Neutrophil (primary cell): ENCODE data around the gene NR1I3.
A peak's percentile ranks its signal among the peaks of the same experiment; 100 is the strongest.

Source experiments
- H3K27ac ChIP-seq: fragments of 200-600 bp; sonication (generic); 2 replicates; pipeline ENCODE4 v1.5.1; 2016; ENCODE audit warnings: mild to moderate bottlenecking, moderate library complexity
- H3K27me3 ChIP-seq: fragments of 200-600 bp; sonication (generic); 2 replicates; pipeline ENCODE4 v1.6.0; 2016; ENCODE audit warnings: mild to moderate bottlenecking
- H3K36me3 ChIP-seq: fragments of 200-600 bp; sonication (generic); 2 replicates; pipeline ENCODE4 v1.5.1; 2017
- H3K4me1 ChIP-seq, 2 experiments: fragments of 200-600 bp in 1 of 2; sonication (generic) in 1 of 2; 1 replicate in 1 of 2; 2 replicates in 1 of 2; pipeline versions ENCODE4 v1.5.1 to v1.6.1; 2013 to 2016; ENCODE audit warnings: low read depth in 1 of 2, low read length in 1 of 2, mild to moderate bottlenecking in 1 of 2, moderate library complexity in 1 of 2; ENCODE audit not compliant: control insufficient read depth in 1 of 2, insufficient read depth in 1 of 2
- H3K4me3 ChIP-seq, 2 experiments: fragments of 200-600 bp in 1 of 2; sonication (generic) in 1 of 2; 1 replicate in 1 of 2; 2 replicates in 1 of 2; pipeline ENCODE4 v1.5.1; 2013 to 2016; ENCODE audit warnings: low read depth in 1 of 2, low read length in 1 of 2, mild to moderate bottlenecking in 1 of 2, moderate library complexity in 1 of 2
- H3K9me3 ChIP-seq: fragments of 200-600 bp; sonication (generic); 2 replicates; pipeline ENCODE4 v1.5.1; 2016
- TF ChIP-seq, protein P1 (sequence below): fragments of 200-600 bp; sonication (generic); IDR thresholded peaks from 2 replicates; pipeline ENCODE4 v1.5.1; 2016; ENCODE audit warnings: antibody characterized with exemption

The NR1I3 gene

DNA sequence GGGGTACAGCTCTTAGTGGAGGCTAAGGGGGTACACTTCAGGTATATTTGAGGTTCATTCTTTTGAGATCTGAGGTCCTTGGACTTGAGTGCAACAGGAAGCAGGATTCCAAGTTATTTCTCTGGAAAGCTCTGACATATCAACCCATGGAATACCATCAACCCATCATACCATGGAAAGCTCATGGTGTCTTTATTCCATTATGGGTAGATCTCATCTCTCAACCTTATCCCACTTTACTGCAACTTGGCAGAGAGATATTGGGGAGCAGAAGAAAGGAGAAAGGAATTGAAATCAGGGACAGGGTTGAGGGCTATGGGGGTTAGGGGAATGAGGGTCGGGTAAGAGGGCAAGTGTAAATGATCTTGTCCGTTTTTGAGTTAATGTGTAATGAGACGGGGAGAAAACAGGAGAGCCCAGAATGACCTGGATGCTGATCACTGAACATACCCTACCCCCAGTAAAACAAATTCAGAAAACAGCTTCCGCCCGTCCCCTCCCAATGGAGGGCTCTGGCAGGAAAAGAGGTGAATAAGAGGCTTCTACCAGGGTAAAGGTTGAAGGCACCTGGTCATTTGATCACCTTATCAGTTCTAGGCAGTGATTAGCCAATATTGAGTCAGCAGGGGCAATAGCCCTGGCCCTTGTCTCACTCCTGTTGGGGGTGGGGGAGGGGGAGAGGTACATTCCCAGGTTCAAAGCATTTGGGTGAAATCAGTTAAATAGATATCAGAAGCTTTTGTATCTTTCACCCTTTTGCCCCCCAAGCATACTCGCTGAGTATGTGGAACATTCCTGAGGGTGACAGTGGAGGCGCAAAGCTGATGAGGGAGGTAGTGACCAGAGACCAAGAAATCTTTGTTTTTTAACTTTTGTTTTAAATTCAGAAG is 14.0 kb downstream of the NR1I3 start:
- peak overlapping the region; percentile 20 for H3K27ac ChIP-seq
- H3K4me1 ChIP-seq: peaks cover 46 to 48% of the 10 kb centered on the region in 2 experiments
- H3K9me3 ChIP-seq: no peaks in the 10 kb centered on the region
- H3K36me3 ChIP-seq: peaks cover 32% of the 10 kb centered on the region
- H3K4me3 ChIP-seq: no peak overlapping the region
- TF ChIP-seq, protein P1, sequence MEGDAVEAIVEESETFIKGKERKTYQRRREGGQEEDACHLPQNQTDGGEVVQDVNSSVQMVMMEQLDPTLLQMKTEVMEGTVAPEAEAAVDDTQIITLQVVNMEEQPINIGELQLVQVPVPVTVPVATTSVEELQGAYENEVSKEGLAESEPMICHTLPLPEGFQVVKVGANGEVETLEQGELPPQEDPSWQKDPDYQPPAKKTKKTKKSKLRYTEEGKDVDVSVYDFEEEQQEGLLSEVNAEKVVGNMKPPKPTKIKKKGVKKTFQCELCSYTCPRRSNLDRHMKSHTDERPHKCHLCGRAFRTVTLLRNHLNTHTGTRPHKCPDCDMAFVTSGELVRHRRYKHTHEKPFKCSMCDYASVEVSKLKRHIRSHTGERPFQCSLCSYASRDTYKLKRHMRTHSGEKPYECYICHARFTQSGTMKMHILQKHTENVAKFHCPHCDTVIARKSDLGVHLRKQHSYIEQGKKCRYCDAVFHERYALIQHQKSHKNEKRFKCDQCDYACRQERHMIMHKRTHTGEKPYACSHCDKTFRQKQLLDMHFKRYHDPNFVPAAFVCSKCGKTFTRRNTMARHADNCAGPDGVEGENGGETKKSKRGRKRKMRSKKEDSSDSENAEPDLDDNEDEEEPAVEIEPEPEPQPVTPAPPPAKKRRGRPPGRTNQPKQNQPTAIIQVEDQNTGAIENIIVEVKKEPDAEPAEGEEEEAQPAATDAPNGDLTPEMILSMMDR: no peak
- H3K27me3 ChIP-seq: no peaks in the 10 kb centered on the region

DNA sequence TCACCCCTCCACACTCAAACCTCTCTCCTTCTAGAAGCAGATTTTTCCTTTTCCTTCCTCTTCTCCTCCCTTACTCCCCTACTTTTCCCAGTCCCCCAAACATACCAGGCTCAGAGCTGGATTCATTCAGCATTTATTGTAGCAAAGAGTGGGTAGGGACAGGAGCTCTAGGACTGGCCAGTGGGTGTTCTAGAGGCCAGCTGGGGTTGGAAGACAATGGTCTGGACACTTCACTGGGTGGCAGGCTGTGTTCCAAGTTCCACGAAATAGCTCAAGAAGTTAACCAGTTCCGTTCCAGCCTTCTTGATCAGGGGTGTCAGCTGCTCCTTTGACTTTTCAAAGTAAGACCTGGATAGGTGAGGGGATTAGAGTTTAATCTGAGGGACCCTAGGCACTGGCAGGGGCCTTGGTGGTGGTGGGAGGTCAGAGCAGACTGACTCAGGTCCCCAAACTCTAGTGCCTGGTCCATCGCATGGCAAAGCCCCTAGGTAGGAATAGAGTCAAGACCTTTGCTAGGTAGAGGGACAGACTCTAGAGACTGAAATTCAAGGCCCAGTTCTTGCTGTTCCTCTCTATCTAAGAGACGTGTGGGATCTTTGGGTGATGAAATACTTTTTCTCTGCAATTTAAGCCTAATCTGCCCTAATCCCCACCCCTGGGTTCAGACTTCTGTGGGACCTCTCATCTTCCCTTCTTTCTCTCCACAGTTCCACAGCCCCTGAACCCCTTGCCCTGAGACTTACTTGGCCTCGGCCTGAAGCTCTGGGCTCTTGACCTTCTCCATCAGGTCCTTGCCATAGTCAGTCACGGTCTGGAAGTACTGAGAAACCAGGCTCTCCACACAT is 15.6 kb downstream of the NR1I3 start:
- H3K4me3 ChIP-seq: no peak overlapping the region
- no peaks in the 10 kb centered on the region for H3K9me3 ChIP-seq
- peaks cover 52 to 56% of the 10 kb centered on the region in 2 experiments for H3K4me1 ChIP-seq
- H3K27me3 ChIP-seq: no peaks in the 10 kb centered on the region
- H3K27ac ChIP-seq: peak overlapping the region; percentile 33
- TF ChIP-seq, protein P1: no peak
- H3K36me3 ChIP-seq: peaks cover 35% of the 10 kb centered on the region

DNA sequence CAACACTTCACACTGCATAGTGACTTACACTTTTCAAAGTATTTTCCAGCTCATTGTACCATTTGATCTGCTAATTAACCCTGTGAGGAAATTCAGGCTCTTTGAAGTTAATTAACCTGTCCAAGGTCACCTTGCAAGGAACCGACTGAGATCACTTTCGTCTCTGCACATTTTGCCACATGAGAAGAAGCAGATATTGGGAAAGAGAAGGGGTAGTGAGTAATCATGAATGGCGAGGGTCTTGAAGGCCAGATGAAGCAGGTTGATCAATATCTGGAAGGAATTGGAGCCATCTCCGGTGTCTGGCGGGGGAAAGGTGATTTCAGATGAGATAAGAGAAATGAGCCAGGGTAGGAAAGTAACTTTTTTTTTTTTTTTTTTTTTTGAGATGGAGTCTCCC is 18.0 kb downstream of the NR1I3 start:
- peak overlapping the region; percentile 92 for H3K27ac ChIP-seq
- H3K27me3 ChIP-seq: no peaks in the 10 kb centered on the region
- peaks cover 43 to 47% of the 10 kb centered on the region in 2 experiments for H3K4me1 ChIP-seq
- peaks cover 35% of the 10 kb centered on the region for H3K36me3 ChIP-seq
- H3K4me3 ChIP-seq: no peak overlapping the region
- no peaks in the 10 kb centered on the region for H3K9me3 ChIP-seq
- TF ChIP-seq, protein P1: no peak

DNA sequence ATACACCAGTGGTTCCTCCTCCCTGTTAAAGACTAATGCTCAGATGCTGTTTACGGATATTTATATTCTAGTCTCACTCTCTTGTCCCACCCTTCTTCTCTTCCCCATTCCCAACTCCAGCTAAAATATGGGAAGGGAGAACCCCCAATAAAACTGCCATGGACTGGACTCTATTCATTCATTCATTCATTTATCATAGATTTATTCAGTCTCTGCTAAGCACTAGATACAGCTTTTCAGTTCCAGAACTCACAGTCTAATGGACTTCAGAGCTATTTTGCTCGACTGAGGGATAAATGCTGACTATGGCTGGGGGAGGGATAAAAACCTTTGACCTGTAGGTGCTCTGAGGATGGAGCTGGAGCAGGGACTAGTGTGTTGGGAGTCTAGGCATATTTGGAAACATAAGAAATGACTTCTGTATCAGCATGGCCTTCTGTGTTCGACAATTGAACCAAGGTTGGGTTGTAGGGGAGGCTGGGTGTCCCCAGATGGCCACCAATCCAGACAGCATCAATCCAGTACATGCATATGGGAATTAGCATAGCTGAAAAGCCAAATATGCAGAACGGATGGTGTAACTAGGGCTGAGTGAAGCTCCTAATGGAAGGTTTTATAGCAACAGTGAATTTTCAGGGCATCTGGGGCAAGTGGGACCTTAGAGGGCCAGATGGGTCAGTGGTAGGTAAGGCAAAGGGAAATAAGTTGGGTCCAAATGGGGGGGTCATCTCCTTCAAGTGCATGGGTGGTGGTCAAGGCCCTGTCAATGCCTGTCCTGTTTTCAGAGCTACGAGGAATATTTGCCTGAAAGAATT is 18.7 kb downstream of the NR1I3 start:
- peak overlapping the region; percentile 92 for H3K27ac ChIP-seq
- no peak overlapping the region for H3K4me3 ChIP-seq
- H3K27me3 ChIP-seq: no peaks in the 10 kb centered on the region
- H3K36me3 ChIP-seq: peaks cover 35% of the 10 kb centered on the region
- TF ChIP-seq, protein P1: no peak
- H3K9me3 ChIP-seq: no peaks in the 10 kb centered on the region
- peaks cover 48 to 52% of the 10 kb centered on the region in 2 experiments for H3K4me1 ChIP-seq
